Measurements from ENCODE around the gene FOXF2. TPM values are rescaled to one million over a fixed set of nuclear protein-coding genes. Genes with fewer than 3 reads are reported as not detected.

Gene FOXF2
- total RNA-seq, 2 experiments from 2014 or later, result not detected

DNA sequence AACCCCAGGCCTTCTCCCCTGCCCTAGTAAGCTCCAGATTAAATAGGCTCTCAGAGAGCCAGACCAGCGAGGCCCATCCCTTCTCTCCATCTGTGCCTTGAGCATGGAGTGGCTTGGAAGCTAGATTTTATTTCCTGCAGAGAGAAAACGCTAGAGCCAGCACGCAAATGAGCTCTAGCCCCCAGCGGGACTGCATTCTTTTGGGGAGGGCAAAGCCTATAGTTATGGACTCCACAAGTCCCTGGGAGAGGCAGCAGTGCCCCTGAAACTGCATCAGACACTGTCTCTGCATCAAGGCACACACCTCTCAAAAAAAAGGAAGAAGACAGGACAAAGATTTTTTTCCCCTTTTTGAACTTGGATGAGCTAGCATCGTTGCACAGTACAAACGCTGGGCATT, 15.8 kb downstream of the FOXF2 start:
- no peak overlapping the region for H3K27ac Mint-ChIP-seq

DNA sequence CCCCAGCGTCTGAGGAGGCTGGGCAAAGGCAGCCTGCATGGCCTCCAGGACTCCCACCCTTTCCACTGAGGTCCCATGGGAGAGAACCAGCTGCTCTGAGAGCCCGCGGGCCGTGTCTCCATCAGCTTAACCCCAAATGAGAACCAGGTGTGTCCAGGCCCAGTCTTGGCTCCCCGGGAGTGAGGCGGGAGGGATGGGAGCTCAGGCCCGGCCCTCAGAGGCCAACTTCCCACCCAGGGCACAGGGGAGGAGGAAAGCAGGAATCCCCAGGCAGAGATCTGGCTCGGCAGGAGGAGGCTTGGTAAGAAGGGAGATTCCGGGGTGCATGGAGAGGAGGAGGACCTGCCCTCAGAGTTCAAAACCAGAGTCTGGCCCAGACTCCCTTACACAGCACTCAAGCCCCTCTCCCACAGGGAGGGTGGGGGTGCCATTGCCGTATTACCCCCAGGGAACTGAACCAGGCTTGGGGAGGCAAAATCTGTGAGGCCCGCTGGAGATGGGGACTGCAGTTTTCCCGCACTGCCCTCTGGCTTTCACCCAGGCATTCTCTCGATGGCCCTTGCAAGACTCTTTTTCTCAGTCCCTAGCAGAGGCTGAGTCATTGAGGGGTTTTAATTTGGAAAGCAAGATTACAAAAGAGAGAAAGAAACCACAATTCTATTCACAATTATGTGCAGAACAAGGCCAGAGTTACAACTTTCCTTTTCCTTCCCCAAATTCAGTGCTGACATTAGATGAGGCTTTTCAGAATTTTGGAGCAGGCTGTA, 17.1 kb downstream of the FOXF2 start:
- intact Hi-C loops (cut with DNase I, micrococcal nuclease), result no loop called here
- no peak overlapping the region for H3K27ac Mint-ChIP-seq
- no peaks in the 10 kb centered on the region for H3K4me1 Mint-ChIP-seq (ENCODE audit: low read depth)
- peaks cover 0 to 3% of the 10 kb centered on the region in 2 experiments for H3K9me3 ChIP-seq (ENCODE audit: control insufficient read depth in 1 of 2, insufficient read depth in 1 of 2, low read length in 2 of 2)
- H3K36me3 Mint-ChIP-seq (ENCODE audit: low read depth), result no peaks in the 10 kb centered on the region
- DNase-seq, result no peak
- H3K27ac ChIP-seq (ENCODE audit: low read depth in 1 of 2, low read length in 2 of 2), result no peak overlapping the region
- H3K27me3 ChIP-seq (ENCODE audit: control insufficient read depth in 1 of 2, insufficient read depth in 2 of 2, low read length in 2 of 2), result peaks cover 6 to 7% of the 10 kb centered on the region in 2 experiments
- TF ChIP-seq CTCF (IDR thresholded peaks at IDR 0.05), result no peak
- CTCF ChIA-PET, result no interaction called here
- ATAC-seq (ENCODE audit: poor library complexity), result no peak
- H3K4me3 ChIP-seq (ENCODE audit: low read length), result no peak overlapping the region
- H3K4me3 Mint-ChIP-seq, result no peak overlapping the region
- peaks cover 26% of the 10 kb centered on the region for H3K27me3 Mint-ChIP-seq
- no peaks in the 10 kb centered on the region for H3K36me3 ChIP-seq (ENCODE audit: insufficient read depth, low read length)
- POLR2A ChIA-PET, result no interaction called here
- no peaks in the 10 kb centered on the region for H3K9me3 Mint-ChIP-seq
- no peaks in the 10 kb centered on the region for H3K4me1 ChIP-seq (ENCODE audit: insufficient read depth, low read length)

More for the DNA sequence above, 15.8 kb downstream of the FOXF2 start:
- POLR2A ChIA-PET, result no interaction called here
- TF ChIP-seq CTCF (IDR thresholded peaks at IDR 0.05), result no peak
- no peaks in the 10 kb centered on the region for H3K4me1 Mint-ChIP-seq (ENCODE audit: low read depth)
- CTCF ChIA-PET, result interaction anchor here (1.5 kb wide), 1 partner anchor 8 kb away, joined by 7 read pairs; no protein-coding TSS in a partner anchor
- peaks cover 0 to 3% of the 10 kb centered on the region in 2 experiments for H3K9me3 ChIP-seq (ENCODE audit: control insufficient read depth in 1 of 2, insufficient read depth in 1 of 2, low read length in 2 of 2)
- DNase-seq, result no peak
- H3K9me3 Mint-ChIP-seq, result no peaks in the 10 kb centered on the region
- peaks cover 8 to 20% of the 10 kb centered on the region in 2 experiments for H3K27me3 ChIP-seq (ENCODE audit: control insufficient read depth in 1 of 2, insufficient read depth in 2 of 2, low read length in 2 of 2)
- H3K36me3 Mint-ChIP-seq (ENCODE audit: low read depth), result no peaks in the 10 kb centered on the region
- H3K27ac ChIP-seq (ENCODE audit: low read depth in 1 of 2, low read length in 2 of 2), result no peak overlapping the region
- no peaks in the 10 kb centered on the region for H3K4me1 ChIP-seq (ENCODE audit: insufficient read depth, low read length)
- peaks cover 25% of the 10 kb centered on the region for H3K27me3 Mint-ChIP-seq
- H3K4me3 Mint-ChIP-seq, result no peak overlapping the region
- no peak for ATAC-seq (ENCODE audit: poor library complexity)
- no peaks in the 10 kb centered on the region for H3K36me3 ChIP-seq (ENCODE audit: insufficient read depth, low read length)
- intact Hi-C loops (cut with DNase I, micrococcal nuclease), result no loop called here
- no peak overlapping the region for H3K4me3 ChIP-seq (ENCODE audit: low read length)

GRCh38 chr6:1407499-1407990, 18.2 kb downstream of the FOXF2 start:
- no peak for TF ChIP-seq CTCF (IDR thresholded peaks at IDR 0.05)
- intact Hi-C loops (cut with DNase I, micrococcal nuclease), result no loop called here
- H3K27me3 ChIP-seq (ENCODE audit: control insufficient read depth in 1 of 2, insufficient read depth in 2 of 2, low read length in 2 of 2), result peaks cover 3 to 6% of the 10 kb centered on the region in 2 experiments
- ATAC-seq (ENCODE audit: poor library complexity) (no peak), DNase-seq (no peak)
- Mint-ChIP-seq H3K36me3 (ENCODE audit: low read depth) (no peaks in the 10 kb centered on the region), H3K4me3 (no peak overlapping the region), H3K4me1 (ENCODE audit: low read depth) (no peaks in the 10 kb centered on the region), H3K27ac (no peak overlapping the region), H3K9me3 (no peaks in the 10 kb centered on the region), H3K27me3 (peaks cover 24% of the 10 kb centered on the region)
- ChIA-PET CTCF (no interaction called here), POLR2A (no interaction called here)
- H3K36me3 ChIP-seq (ENCODE audit: insufficient read depth, low read length), result no peaks in the 10 kb centered on the region
- H3K27ac ChIP-seq (ENCODE audit: low read depth in 1 of 2, low read length in 2 of 2), result no peak overlapping the region
- no peak overlapping the region for H3K4me3 ChIP-seq (ENCODE audit: low read length)
- no peaks in the 10 kb centered on the region for H3K9me3 ChIP-seq (ENCODE audit: control insufficient read depth in 1 of 2, insufficient read depth in 1 of 2, low read length in 2 of 2)
- H3K4me1 ChIP-seq (ENCODE audit: insufficient read depth, low read length), result no peaks in the 10 kb centered on the region

Data from CD4-positive, alpha-beta T cell (primary cell).